ENCODE measurements around the gene TMEM168.

Gene TMEM168

GRCh38 chr7:112789817-112790585 is at the start of gene TMEM168 (continued):
- TF ChIP-seq ZBTB17 (tag by site-specific recombination; IDR thresholded peaks at IDR 0.05) (peak; percentile 96), ZNF521 (tag by site-specific recombination; IDR thresholded peaks at IDR 0.05) (no peak), ZNF707 (tag by site-specific recombination; IDR thresholded peaks at IDR 0.05) (no peak), ZBTB21 (tag by site-specific recombination; IDR thresholded peaks at IDR 0.05) (peak; percentile 48; the same call in 1 of the 2 replicates), ZNF677 (tag by site-specific recombination; IDR thresholded peaks at IDR 0.05) (no peak), GLIS1 (tag by site-specific recombination; IDR thresholded peaks at IDR 0.05) (peak; percentile 92), OVOL3 (tag by site-specific recombination; IDR thresholded peaks at IDR 0.05) (peak; percentile 75; the same call in 1 of the 2 replicates), ZNF510 (tag by site-specific recombination; IDR thresholded peaks at IDR 0.05; ENCODE audit: insufficient replicate concordance) (no peak), ZNF473 (tag by site-specific recombination; IDR thresholded peaks at IDR 0.05) (no peak), ZNF324 (tag by site-specific recombination; IDR thresholded peaks at IDR 0.05) (peak; percentile 96), ELK4 (IDR thresholded peaks at IDR 0.05; ENCODE audit: borderline replicate concordance, low read depth, low read length) (no peak), ZNF394 (tag by site-specific recombination; IDR thresholded peaks at IDR 0.05; ENCODE audit: borderline replicate concordance) (peak; percentile 80), ZNF76 (tag by site-specific recombination; IDR thresholded peaks at IDR 0.05; ENCODE audit: borderline replicate concordance, low read depth) (peak; percentile 71; the same call in 1 of the 2 replicates), ZNF184 (tag by site-specific recombination; IDR thresholded peaks at IDR 0.05) (no peak), ZNF692 (tag by site-specific recombination; IDR thresholded peaks at IDR 0.05) (peak; percentile 87), ZNF555 (tag by site-specific recombination; conservative IDR thresholded peaks at IDR 0.05) (no peak), INSM2 (tag by site-specific recombination; IDR thresholded peaks at IDR 0.05) (peak; percentile 79), ZNF362 (tag by site-specific recombination; IDR thresholded peaks at IDR 0.05) (no peak), OSR2 (tag by site-specific recombination; IDR thresholded peaks at IDR 0.05) (no peak), ZFP37 (tag by site-specific recombination; IDR thresholded peaks at IDR 0.05) (peak; percentile 97), PRDM2 (tag by site-specific recombination; IDR thresholded peaks at IDR 0.05; ENCODE audit: borderline replicate concordance) (no peak), ZNF426 (tag by site-specific recombination; IDR thresholded peaks at IDR 0.05) (no peak), ZNF10 (tag by site-specific recombination; IDR thresholded peaks at IDR 0.05) (0 out of 2 replicates have a peak, but pooled peaks have one; percentile 62), ZNF610 (tag by site-specific recombination; IDR thresholded peaks at IDR 0.05; ENCODE audit: borderline replicate concordance) (0 out of 2 replicates have a peak, but pooled peaks have one; percentile 20), ZNF792 (tag by site-specific recombination; IDR thresholded peaks at IDR 0.05) (peak; percentile 78; the same call in 1 of the 2 replicates), ZNF23 (tag by site-specific recombination; IDR thresholded peaks at IDR 0.05; ENCODE audit: borderline replicate concordance) (0 out of 2 replicates have a peak, but pooled peaks have one; percentile 21), GLIS2 (tag by site-specific recombination; IDR thresholded peaks at IDR 0.05) (peak; percentile 79)
